ENCODE measurements around the gene LCN15. TPM values are rescaled to one million over a fixed set of nuclear protein-coding genes. Genes with fewer than 3 reads are reported as not detected.

LCN15 gene
- total RNA-seq, 1 experiment from 2014 or later: not detected

DNA sequence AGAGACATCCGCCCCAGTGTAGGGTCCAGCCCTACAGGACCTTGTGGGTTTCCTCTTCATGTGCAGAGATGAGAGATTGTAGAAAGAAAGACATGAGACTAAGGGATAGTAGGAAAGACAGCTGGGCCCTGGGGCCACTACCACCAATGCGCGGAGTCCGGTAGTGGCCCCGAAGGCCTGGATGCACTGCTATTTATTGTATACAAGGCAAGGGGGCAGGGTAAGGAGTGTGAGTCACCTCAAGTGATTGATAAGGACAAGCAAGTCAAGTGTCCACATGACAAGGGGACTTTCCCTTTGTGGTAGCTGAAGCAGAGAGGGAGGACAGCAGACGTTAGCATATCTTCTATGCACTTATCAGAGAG lies 20.7 kb upstream of the LCN15 start:
- H2BK5ac ChIP-seq (ENCODE audit: insufficient read length, low read length): no peak overlapping the region
- no peak overlapping the region for H2BK120ac ChIP-seq (ENCODE audit: low read depth, low read length, poor library complexity, severe bottlenecking)
- H3K9me3 Mint-ChIP-seq: no peaks in the 10 kb centered on the region
- H4K20me1 ChIP-seq (ENCODE audit: control insufficient read depth, insufficient read depth, insufficient read length): no peaks in the 10 kb centered on the region
- WGBS (ENCODE audit: extremely low coverage, insufficient read length, low lambda C conversion rate): no CpG with 5 or more reads among the region's 6 CpGs
- H2BK20ac ChIP-seq (ENCODE audit: low read depth, low read length, poor library complexity, severe bottlenecking): no peak overlapping the region
- H4K91ac ChIP-seq (ENCODE audit: insufficient read length, low read depth, low read length): no peak overlapping the region
- H3K56ac ChIP-seq (ENCODE audit: insufficient read length, low read depth, low read length): no peak overlapping the region
- DNase-seq: no peak
- no peak overlapping the region for H2AFZ ChIP-seq (ENCODE audit: low read length)
- no peaks in the 10 kb centered on the region for H3K4me1 ChIP-seq (ENCODE audit: insufficient read depth, low read length)
- H3K79me1 ChIP-seq (ENCODE audit: insufficient read depth, low read depth, low read length, poor library complexity, severe bottlenecking): no peaks in the 10 kb centered on the region
- H3K4me2 ChIP-seq (ENCODE audit: insufficient read depth, insufficient read length, low read length): no peak overlapping the region
- TF ChIP-seq, protein P1, sequence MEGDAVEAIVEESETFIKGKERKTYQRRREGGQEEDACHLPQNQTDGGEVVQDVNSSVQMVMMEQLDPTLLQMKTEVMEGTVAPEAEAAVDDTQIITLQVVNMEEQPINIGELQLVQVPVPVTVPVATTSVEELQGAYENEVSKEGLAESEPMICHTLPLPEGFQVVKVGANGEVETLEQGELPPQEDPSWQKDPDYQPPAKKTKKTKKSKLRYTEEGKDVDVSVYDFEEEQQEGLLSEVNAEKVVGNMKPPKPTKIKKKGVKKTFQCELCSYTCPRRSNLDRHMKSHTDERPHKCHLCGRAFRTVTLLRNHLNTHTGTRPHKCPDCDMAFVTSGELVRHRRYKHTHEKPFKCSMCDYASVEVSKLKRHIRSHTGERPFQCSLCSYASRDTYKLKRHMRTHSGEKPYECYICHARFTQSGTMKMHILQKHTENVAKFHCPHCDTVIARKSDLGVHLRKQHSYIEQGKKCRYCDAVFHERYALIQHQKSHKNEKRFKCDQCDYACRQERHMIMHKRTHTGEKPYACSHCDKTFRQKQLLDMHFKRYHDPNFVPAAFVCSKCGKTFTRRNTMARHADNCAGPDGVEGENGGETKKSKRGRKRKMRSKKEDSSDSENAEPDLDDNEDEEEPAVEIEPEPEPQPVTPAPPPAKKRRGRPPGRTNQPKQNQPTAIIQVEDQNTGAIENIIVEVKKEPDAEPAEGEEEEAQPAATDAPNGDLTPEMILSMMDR (conservative IDR thresholded peaks at IDR 0.05): no peak
- H3K36me3 Mint-ChIP-seq (ENCODE audit: insufficient read depth in 1 of 3, low read depth in 3 of 3): no peaks in the 10 kb centered on the region
- no peaks in the 10 kb centered on the region for H3K9me3 ChIP-seq (ENCODE audit: control insufficient read depth, low read depth, low read length)
- H3K23me2 ChIP-seq (ENCODE audit: insufficient read length, low read depth, low read length, poor library complexity, severe bottlenecking): no peaks in the 10 kb centered on the region
- H3T11ph ChIP-seq (ENCODE audit: low read length): no peak overlapping the region
- no peak overlapping the region for H4K8ac ChIP-seq (replicated peaks; ENCODE audit: insufficient read length, low read depth, low read length)
- no peak overlapping the region for H2AK5ac ChIP-seq (ENCODE audit: insufficient read length, low read length)
- H3K4me1 Mint-ChIP-seq: peaks cover 5 to 13% of the 10 kb centered on the region in 2 experiments
- H3K79me2 ChIP-seq (ENCODE audit: insufficient read depth, low read length): no peaks in the 10 kb centered on the region
- H3K27me3 Mint-ChIP-seq (ENCODE audit: low read depth): peaks cover 30% of the 10 kb centered on the region
- H3K4ac ChIP-seq (ENCODE audit: low read depth, low read length): no peak overlapping the region
- H3K23ac ChIP-seq (ENCODE audit: insufficient read length, low read depth, low read length): no peak overlapping the region
- peak overlapping the region in 1 of 3 experiments; percentile 32; a peak in 1 of 7 replicates for H3K27ac Mint-ChIP-seq
- H3K27ac ChIP-seq (ENCODE audit: insufficient read length, low read depth, low read length): no peak overlapping the region
- H3K27me3 ChIP-seq (ENCODE audit: insufficient read depth, low read length): no peaks in the 10 kb centered on the region
- no peak overlapping the region for H2BK12ac ChIP-seq (ENCODE audit: insufficient read length, low read depth, low read length)
- no peak overlapping the region for H2BK15ac ChIP-seq (ENCODE audit: low read depth, low read length)
- H4K5ac ChIP-seq (ENCODE audit: insufficient read length, low read depth, low read length): no peak overlapping the region
- no peak overlapping the region for H3K4me3 Mint-ChIP-seq
- H3K9ac ChIP-seq (ENCODE audit: extremely low read depth, insufficient read length, low read length): no peak overlapping the region
- no peak overlapping the region for H3K14ac ChIP-seq (ENCODE audit: insufficient read depth, low read length)
- H3K18ac ChIP-seq (ENCODE audit: insufficient read length, low read depth, low read length): no peak overlapping the region
